GM18499 (cell line): Measurements from ENCODE around the gene SLC9A9.
"Not testable (repeated sequence)": the region's sequence is repeated elsewhere in the genome, so short reads cannot be mapped to it uniquely, and the experiment has no call there.

ENCODE experiments used
- ATAC-seq: cut with Tn5 transposase; IDR thresholded peaks from one replicate; pipeline ENCODE4 v1.9.1; 2021; ENCODE audit warnings: moderate number of reproducible peaks; ENCODE audit not compliant: insufficient read depth, unreplicated experiment

Gene SLC9A9

DNA sequence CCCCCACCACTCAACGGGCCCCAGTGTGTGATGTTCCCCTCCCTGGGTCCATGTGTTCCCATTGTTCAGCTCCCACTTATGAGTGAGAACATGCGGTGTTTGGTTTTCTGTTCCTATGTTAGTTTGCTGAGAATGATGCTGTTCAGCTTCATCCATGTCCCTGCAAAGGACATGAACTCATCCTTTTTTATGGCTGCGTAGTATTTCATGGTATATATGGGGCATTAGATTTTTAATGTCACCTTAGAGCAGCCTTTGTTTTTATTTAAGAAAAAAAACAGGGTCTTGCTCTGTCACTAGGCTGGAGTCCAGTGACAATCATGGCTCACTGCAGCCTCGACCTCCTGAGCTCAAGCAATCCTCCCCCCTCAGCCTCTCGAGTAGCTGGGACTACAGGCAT is 568.7 kb downstream of the SLC9A9 start:
- not testable (repeated sequence) for ATAC-seq

DNA sequence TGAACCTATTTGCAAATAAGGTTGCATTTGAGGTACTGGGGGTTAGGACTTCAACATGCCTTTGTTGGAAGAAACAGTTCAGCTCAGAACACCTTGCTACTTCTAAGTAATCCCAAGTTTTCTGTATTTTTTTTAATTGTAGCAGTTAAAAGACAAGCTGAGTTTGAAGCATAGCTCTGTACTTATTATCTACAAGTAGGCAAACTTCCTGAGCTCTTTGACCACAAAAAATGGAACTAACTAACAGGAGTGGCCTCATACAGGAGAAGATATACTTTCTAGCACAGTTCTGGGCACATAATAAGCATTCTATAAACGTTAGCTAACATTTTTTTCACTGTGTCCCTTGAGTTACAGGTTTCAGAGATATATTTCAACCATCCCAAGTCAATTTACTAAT is 569.5 kb downstream of the SLC9A9 start:
- ATAC-seq: no peak

DNA sequence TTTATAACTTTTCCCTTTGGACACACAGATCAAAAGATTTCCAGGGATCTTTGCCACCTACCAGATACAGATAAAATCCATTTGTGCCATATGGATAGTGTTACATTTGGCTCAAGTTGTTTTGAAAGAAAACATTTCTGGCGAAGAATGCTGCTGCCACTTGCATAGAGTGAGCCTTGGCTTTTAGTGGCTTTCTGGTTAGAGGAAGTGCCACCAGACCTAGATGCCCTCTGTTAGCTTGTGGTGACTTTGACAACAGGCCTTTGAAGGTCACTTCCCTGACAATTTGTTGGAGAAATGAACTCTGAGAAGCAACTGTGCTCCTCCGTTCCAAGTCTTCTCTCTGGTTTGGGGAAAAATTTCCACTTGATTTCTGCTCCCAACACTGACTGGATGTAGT is 570.7 kb downstream of the SLC9A9 start:
- no peak for ATAC-seq

DNA sequence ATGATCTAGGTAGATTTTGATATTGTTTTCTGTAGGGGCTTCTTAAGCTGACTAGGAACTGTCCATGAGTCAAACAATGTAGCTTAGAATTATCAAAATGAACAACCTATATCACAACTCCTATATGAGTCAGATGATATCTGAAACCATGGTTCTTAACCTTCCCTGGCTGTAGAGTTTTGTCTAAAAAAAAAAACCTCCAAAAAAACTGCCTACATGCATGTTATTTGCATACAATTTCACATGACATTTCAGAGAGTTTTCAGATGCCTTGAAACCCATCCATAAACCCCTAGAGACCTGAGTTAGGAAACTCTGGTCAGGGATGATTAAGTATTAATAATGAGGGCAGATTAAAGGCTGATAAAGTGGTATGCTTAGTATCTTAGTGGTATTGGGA is 571.7 kb downstream of the SLC9A9 start:
- peak; percentile 91 for ATAC-seq

DNA sequence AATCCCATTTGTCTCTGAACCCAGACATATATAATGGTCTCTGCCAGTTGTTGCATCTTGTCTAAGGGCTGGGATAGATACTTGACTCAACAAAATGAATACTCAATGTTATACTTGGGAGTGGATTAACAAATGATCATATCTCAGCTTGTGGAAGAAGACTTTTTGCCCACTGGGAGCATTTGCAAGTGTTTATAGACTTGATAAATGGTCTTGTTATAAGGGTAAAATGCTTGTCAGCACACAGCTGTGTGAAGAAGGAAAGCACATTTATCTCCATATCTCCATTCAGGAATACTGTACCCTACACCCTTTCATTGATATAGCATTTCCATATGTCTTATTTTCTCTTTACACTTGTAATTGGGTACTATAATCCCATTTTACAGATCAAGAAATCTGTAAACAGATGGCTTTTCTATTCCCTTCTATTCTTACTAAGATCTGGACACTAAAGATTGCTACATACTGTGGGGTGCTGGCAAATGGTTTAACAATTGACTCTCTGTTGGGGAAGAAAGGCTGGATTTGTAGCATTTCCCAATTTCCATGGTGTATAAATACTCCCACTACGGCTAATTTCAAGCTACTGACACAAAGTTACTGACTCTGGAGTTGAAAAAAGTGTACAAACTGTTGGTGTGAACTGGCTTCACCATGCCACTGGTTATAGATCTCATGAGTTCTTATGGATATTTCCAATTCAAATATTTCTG is 574.1 kb downstream of the SLC9A9 start:
- ATAC-seq: no peak

DNA sequence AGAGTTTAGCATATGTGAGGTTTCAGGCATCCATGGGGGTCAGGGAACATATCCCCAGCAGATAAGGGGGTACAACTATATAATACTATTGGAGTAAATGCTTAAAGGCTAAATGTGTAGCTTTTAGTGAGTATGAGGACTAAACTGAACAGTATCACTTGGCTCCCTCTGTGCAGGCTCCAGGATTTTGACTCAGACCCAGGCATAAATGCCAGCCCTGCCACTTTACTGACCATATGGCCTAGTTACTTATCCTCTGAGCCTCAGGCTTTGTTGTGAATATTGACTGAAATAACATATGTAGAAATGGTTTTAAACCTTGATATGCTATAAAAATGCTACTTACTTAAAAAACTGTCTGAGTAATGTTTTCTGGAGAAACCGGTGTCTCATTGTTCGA is 577.1 kb downstream of the SLC9A9 start:
- ATAC-seq: no peak

DNA sequence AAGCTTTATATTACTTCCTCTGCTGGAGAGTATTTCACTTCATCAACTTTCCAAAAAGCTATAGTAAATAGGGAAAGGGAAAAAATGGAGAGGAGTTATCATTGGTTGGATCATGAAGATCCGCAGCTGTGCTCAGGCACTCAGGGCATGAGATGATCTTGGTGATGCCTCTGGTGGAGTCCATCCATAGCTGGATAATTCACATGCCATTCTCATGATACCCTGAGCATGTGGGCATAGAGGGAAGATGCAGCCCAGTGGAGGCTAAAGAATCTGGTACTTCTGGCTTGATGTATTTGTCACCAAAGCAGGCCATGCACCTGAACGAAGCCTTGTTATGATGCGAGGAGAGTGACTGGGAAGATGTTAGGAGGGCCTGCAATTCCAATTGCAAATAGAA is 578.5 kb downstream of the SLC9A9 start:
- no peak for ATAC-seq

DNA sequence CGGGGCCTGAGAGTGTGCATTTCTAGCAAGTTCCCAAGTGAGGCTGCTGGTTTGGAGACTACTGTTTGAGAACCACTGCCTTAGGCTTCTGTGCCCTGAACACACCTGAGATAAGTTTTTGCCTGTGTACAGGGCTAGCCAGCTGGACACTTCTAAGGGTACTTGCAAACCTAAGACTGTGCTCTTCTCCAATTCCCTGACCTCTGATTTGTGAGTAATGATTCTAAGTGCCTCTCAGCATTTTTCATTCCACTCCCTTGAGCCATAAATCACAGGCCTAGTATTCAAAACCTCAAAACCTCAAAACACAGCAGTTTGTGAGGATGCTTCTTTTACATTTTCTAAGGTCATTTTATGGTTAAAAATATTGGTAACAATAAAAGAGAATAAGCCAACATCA is 580.3 kb downstream of the SLC9A9 start:
- ATAC-seq: no peak

DNA sequence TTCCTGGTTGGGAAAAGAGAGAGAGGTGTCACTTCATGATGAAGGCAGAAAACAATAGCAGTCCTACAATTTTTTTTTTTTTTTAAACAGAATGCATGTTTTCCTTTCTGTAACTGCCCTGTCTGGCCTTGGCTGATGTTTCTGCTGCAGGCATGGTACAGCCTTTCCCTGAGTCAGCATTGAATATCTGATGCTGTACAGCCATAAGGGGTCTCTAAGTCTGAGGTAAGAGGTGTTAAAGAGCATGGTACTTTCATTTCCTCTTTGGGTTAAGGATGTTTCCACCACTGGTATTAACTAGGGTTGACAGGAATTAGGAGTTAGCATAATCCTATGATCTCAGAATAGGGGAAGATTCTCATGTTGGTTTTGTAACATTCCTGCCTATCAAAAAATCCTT is 581.3 kb downstream of the SLC9A9 start:
- ATAC-seq: no peak

DNA sequence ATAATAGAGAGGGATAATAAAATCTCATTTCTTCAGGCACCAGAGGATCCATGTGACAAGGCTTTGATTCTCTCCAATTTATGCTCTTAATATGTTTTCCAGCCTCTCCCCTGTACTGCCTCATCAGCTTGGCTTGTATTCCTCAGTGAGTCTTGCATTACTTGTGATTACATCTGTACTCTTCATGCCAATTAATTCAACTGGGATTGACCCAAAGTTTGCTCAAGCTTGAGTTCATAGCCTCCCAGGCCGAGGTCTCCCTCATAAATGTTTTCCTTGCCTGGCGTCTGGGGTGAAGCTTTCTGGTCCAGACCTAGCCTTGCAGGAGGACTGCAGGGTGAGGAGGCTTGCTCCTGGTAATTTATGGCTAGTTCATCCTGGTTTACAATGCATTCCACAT is 581.8 kb downstream of the SLC9A9 start:
- ATAC-seq: no peak

DNA sequence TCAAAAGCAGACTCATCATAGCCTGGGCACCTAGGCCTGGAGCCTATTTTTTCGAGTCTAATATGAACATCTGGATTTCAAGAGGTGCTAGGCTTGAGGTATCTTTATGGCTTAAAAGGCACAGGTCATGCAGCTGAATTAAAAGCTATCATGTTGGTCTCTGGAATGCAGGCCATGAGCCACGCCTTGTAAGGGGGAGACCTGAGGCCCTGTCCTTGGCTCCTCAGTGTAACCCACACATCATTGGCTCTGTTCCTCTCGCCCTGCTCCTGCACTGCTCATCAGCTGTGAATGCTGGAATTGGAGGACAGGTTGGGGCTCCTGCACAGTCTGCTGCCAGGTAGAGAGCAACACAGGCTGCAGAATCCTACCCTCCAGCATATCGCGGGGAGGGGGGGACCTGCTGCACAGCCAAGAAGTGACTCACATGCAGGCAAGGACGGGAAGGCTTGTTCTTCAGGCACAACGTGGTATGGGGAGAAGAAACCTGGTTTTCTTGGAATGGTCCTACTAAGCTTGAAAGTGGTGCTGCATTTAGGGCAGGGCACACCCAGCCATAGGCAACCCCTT is 582.7 kb downstream of the SLC9A9 start:
- no peak for ATAC-seq

DNA sequence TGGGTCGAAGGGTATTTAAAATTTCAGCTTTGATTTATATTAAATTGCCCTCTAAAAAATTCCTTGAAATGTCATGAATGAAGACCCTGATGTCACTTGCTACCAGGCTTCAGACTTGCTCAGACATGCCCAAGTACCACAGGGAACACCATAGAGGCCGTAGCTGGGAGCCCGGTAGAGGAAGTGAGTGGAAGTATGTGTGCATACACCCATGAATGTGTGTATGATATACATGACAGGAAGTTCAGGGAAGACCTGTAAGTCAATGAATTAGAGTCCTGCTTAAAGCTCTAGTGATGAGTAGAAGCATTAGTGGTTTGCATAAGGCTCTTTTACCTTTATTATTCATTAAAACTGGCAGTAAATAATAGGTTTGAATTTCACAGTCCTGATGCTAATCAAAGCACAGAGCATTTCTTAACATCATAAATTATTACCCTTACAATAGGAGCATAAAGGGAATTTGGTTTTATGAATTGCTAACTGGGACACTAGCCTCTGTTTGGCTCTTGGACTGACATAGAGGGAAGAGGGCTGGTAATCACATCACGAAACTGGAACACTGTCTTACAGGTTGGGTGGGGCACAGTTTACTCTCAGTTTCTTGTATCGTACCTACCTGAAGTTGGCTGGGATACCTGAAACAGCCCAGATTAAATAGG is 584.3 kb downstream of the SLC9A9 start:
- no peak for ATAC-seq

DNA sequence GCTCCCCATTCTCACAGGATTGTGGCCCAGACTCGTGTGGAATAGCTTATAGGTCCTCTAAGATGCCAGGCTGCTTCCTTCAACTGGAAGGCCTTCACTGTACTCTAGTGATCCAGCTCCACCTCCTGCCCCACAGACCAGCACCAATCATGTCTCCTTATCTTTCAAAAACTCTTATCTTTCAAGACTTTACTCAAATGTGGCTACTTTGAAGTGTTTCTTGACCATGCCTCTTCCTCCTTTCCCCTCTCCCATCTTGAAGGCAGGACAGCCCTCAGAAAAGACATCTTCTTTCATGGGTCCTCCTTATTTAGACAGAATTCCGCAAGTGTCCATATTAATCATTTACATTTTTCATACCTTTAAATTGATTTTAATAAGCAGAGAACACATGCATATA is 586.4 kb downstream of the SLC9A9 start:
- no peak for ATAC-seq

DNA sequence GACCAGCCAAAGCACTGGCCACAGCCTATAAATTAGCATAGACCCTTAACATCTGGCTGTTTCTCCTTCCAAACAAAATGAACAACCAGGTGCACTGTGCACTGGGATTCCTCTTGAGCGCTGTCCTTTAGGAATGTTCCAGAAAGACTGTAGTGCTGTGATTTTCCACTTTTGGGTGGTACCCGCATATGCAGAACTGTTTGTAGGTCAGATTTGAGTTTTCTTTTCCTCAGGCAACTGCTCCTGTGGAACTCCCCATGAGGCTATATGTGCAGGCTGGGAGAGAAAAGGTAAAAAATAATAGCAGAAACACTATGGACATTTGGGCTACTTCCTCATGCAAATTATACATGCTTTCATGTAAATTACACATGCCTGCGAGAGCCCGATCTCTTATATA is 589.6 kb downstream of the SLC9A9 start:
- ATAC-seq: no peak

DNA sequence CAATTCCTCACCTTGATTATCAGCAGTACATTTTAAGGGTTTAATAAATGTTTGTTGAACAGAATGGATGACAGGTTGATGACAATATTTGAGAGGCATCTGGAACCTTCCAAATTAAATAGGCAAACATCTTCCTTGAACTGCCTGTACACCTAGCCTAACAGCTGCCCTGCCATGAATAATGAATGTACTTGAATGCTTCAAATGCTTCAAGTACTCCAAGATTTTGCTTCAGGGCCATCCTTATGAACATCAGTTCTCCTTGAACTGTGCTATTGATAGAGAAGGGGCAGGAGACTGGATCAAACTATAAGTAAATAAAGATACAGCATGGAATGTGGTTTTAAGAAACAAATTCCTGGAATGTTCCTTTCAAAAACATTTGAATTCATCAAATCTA is 591.9 kb downstream of the SLC9A9 start:
- ATAC-seq: no peak

DNA sequence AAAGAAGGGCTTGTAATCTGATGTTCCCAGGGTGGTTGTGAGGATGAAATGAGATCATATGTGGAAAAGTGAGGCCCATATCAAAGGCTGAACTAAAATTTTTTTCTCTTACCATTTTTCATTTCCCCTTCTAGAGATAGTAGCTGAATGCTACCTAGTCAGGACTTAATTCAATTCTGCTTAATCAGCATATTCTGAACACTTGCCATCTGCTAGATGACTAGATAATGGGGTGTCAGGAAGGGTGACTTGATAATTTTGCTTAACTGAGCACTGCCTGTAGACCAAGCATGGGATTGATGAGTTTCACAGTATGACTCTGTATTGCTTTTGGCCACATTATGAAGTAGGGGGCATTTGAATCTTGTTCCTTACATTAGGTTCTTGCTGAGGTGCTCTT is 592.5 kb downstream of the SLC9A9 start:
- no peak for ATAC-seq

DNA sequence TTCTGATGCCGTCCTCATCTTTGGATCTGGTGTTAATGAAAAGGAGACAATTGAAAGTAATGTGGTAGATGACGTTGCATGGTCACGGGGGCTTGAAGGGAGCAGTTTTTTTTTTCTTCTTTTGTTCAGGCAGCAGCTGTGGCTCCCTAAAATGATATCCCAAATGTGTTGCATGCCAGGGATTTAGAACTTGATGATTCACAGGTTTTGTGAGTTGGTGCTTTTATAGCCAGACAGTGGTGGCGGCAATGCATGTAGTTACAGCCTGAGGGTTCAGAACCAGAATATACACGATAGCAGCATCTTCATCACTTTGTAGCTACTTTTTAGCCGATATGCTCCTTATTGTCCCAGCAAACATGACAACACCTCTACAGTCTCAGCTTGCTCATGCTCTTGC is 595.3 kb downstream of the SLC9A9 start:
- ATAC-seq: no peak

DNA sequence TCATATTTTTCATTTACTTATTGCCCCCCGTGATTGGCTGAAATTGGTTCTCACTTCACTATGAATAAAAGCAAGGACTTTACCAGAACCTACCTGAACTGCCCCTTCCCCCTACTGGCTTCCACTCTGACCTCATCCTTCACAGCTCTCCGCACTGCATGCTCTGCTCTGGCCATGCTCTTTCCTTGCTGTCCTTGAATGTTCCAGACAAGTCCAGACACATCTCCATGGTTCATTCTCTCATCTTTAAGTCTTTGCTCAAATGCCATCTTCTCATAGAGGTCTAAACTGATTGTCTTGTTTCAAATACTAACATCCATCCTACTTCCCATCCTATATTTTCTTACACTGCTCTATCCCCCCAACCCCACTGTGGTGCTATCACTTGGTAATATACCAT is 599.3 kb downstream of the SLC9A9 start:
- no peak for ATAC-seq

DNA sequence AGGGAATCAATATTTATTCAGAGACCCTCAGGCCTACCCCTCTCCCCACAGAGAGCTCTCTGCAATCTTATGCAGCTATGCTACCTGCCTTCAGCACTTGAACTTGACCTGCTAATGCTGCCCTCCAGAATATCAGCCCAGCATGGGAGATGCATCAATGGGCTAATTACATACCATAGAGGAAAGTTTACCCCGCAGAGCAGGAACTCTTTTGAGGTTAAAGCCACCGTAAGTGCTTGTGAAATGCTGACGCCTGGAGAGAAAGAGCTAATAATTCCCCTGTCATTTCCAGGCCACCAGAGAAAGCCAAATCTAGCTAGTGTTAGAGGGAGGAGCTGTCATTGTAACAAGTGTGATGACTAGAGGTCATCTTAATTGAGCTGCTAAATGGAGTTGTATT is 601.2 kb downstream of the SLC9A9 start:
- ATAC-seq: no peak

DNA sequence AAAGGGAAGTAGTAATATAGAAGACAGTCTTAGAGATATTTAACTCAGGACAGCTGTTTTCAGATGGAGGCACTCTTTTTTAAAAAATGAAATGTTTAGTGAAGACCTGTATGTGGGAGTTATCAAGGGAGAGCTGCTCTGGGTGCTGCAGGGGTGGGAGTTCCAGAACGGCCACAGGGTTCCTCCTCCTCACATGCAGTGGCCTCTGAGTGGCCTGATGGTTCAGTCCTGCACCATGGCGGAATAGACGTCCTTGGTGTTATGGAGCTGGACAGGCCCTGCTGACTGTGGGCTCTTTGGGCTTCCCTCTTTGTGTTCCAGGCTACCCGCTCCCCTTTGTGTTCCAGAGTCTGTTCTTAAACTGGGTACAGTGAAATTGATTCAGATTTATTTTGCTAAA is 602.6 kb downstream of the SLC9A9 start:
- no peak for ATAC-seq

DNA sequence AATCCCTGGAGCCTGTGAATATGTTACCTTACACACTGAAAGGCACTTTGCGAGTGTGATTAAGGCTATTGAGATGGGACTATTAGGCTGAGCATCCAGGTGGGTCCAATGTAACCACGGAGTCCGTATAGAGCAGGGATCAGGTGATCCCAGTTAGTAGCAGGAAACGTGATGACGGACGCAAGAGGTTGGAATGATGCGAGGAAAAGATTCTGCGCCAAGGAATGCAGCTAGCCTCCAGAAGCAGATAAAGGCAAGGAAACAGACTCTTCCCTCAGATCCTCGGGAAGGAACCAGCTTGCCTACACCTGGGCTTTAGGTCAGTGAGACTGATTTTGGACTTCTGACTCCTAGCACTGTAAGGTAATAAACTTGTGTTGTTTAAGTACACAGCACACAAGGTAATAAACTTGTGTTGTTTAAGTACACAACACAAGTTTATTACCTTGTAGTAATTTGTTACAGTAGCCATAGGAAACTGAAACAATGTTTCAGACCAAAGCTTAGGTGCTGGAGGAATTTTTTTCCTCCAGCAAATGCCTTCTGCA is 603.7 kb downstream of the SLC9A9 start:
- no peak for ATAC-seq

DNA sequence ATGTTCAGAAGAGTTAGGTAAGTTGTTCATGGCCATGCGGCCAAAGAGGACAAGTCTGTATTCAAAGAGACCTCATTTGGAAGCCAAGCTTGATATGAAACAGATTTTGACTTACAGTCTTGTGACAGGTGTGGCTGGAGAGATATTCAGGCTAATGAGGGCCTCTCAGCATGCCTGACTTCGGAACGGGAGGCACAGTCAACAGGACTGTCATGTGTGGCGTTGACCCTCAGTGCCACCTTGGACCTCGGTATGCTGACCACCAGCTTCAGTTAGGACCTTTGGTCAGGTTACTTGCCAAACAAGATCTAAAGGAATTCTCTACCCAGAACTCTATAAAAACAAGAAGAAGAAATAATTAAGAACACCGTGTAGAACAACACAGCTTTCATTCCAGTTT is 604.6 kb downstream of the SLC9A9 start:
- no peak for ATAC-seq
